Urinary bladder (tissue), 4 donors: ENCODE results near the gene SNRNP40. TPM values are rescaled to one million over a fixed set of nuclear protein-coding genes. Genes with fewer than 3 reads are reported as not detected.

Experiments
- DNase-seq: peaks from one replicate; pipeline ENCODE4 v3.0.0-alpha.2; 2015; ENCODE audit errors: extremely low spot score
- H3K27ac ChIP-seq: one replicate; pipeline ENCODE4 v1.5.1; 2013; ENCODE audit warnings: low read depth, mild to moderate bottlenecking, moderate library complexity
- H3K36me3 ChIP-seq: one replicate; pipeline ENCODE4 v1.6.1; 2013; ENCODE audit warnings: mild to moderate bottlenecking, moderate library complexity; ENCODE audit not compliant: insufficient read depth
- H3K4me1 ChIP-seq: one replicate; pipeline ENCODE4 v1.6.1; 2013; ENCODE audit warnings: mild to moderate bottlenecking, moderate library complexity; ENCODE audit not compliant: insufficient read depth
- H3K4me3 ChIP-seq: one replicate; pipeline ENCODE4 v1.5.1; 2013; ENCODE audit warnings: low read depth, low read length
- WGBS: extraction: QIAGEN DNeasy Blood & Tissue Kit; methylation state at CpG from one replicate; pipeline ENCODE4 v1.1.7; 2013; 5-methylcytosine and 5-hydroxymethylcytosine counted together
- polyA plus RNA-seq: library from polyadenylated mRNA; stranded (reverse); fragments of 200-250 nt; gene quantifications from one replicate; pipeline ENCODE4 v1.2.3, GENCODE V29; 2013
- total RNA-seq: library from RNA; depleted of rRNA; stranded (reverse); fragments of >200 nt; gene quantifications from one replicate; pipeline ENCODE4 v1.2.3, GENCODE V29; 2014
- donor health status: healthy with polysubstance abuse.
- donor health status: healthy.

Gene SNRNP40
- total and polyA plus RNA-seq, 2 donors: 28.7 to 88.4 TPM

DNA sequence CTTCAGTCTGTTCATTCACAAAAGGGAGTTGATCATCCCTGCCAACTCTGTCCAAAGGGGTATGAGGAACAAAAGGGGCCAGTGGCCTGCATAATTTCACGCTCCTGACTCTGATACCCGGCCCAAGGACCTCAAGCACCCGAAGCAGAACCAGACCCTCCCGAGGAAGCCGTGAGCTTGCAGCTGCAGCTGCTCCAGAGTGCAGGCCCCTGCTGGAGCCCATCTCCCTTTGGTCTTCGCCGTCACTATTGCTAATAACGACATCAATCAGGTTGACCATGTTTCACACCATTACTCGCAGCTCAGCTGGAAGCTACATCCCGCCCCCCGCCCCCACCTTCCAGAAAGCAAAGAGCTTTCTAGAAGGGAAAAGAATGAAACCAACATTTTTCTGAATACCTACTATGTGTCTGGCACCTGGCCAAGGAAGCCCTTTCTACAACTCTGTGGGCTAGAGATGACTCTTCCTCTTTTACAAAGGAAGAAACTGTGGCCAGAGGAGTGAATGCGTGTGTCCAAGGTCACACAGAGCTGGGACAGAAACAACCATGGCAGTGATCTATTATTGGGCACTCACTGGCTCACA lies 62.4 kb downstream of the SNRNP40 start:
- Histone ChIP-seq H3K36me3 (no peaks in the 10 kb centered on the region), H3K27ac (no peak overlapping the region), H3K4me3 (no peak overlapping the region), H3K4me1 (no peaks in the 10 kb centered on the region)
- DNase-seq: no peak
- 66% methylated on average over 12 of the region's 12 CpGs for WGBS

DNA sequence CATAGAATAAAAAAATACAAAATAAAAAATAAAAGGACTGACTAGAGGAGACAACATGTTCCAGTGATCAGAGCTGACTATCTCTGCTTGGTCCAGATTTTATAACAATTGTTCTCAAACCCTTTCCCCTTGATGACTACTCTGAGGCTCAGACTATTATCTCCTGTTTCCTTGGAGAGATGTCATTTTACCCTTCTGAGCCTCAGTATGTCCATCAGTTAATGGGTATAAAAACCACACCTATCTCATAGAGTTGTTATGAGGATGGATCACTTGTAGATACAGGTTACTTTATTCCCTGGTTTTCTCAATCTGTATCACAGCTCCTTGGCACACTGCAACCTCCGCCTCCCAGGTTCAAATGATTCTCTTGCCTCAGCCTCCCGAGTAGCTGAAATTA lies 63.9 kb downstream of the SNRNP40 start:
- H3K27ac ChIP-seq: no peak overlapping the region
- no peaks in the 10 kb centered on the region for H3K4me1 ChIP-seq
- H3K4me3 ChIP-seq: no peak overlapping the region
- no peak for DNase-seq
- 95% methylated on average over 2 of the region's 2 CpGs for WGBS
- H3K36me3 ChIP-seq: no peaks in the 10 kb centered on the region

DNA sequence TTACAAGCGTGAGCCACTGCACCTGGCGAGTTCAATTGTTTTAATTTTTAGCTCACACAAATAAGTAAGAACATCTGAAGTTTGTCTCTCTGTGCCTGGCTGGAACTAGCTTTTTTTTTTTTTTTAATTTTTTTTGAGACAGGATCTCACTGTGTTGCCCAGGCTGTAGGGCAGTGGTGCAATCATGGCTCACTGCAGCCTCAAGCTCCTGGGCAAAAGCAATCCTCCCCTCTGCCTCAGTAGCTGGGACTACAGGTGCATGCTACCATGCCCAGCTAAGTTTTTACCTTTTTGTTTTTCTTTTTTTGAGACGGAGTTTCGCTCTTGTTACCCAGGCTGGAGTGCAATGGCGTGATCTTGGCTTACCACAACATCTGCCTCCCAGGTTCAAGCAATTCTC lies 64.8 kb downstream of the SNRNP40 start:
- DNase-seq: no peak
- H3K4me3 ChIP-seq: no peak overlapping the region
- H3K36me3 ChIP-seq: no peaks in the 10 kb centered on the region
- 94% methylated on average over 5 of the region's 5 CpGs for WGBS
- H3K27ac ChIP-seq: no peak overlapping the region
- no peaks in the 10 kb centered on the region for H3K4me1 ChIP-seq

DNA sequence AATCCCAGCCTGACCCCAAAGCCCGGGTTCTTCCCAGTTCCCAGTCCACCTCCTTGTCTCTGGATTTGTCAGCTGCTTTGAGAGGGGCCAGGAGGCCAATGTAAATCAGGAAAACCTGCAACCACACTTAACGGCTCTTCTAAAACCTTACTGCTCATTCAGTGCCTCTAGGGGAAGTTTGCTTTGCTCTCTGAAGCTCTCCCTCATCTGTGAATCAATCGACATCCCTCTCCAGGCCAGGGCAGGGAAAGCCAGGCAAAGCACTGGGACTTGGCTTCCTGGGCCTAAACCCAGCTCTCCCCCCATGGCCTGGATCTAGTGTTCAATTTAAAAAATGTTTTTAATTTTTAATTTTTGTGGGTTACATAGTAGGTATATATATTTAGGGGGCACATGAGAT lies 66.2 kb downstream of the SNRNP40 start:
- Histone ChIP-seq H3K27ac (no peak overlapping the region), H3K4me3 (no peak overlapping the region), H3K36me3 (no peaks in the 10 kb centered on the region), H3K4me1 (no peaks in the 10 kb centered on the region)
- no peak for DNase-seq
- 55% methylated on average over 3 of the region's 3 CpGs for WGBS

DNA sequence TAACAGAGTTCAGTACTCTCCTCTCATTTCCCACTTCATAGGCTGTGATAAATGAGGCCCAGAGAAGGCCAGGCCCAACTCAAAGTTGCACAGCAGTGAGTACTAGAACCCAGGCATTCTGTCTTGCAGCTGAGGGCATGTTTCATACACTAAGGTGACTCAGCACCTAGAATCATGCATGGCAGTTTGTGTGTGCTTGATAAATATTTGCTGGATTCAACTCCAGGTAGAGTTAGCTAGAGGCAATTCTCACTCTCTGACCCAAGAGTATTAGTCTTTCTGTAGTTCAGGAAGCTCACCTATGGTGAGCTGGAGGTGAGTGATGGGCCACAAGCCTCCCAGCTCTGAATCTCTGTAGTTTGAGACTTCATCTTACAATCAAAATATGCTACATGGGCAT lies 67.6 kb downstream of the SNRNP40 start:
- H3K36me3 ChIP-seq: no peaks in the 10 kb centered on the region

DNA sequence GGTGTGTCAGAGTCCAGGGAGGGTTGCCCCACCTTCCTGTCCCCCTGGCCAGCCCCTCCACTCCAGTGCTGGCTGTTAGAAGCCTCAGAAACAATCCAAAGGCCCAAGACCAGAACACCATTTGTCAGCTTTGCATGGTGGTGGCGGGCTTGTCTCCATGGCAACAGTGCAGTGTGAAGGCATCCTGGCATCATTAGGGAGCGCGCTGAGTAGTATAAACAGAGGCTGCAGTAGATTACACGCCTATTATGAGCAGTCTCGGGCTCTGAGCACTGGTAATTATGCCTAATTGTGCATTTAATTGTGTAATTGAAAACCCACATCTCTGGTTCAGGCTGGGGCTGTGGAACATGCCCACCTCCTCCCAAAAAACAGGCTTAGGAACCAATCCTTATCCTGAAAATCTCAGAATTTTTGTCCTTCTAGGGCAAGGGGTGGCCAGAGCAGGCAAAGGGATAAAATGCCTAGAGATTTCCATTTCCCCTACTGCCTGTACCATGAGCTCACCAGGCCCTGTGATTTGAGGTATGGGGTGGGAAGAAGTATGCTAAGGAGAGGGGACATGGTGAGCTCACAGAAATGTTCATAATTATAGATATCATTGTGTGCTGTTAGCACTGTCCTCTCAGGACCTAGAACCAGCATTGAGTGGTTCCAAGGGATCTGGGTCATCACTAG lies 68.6 kb downstream of the SNRNP40 start:
- Histone ChIP-seq H3K4me1 (no peaks in the 10 kb centered on the region), H3K27ac (no peak overlapping the region), H3K4me3 (no peak overlapping the region), H3K36me3 (no peaks in the 10 kb centered on the region)
- 59% methylated on average over 5 of the region's 5 CpGs for WGBS
- no peak for DNase-seq

More for the DNA sequence above, 67.6 kb downstream of the SNRNP40 start:
- H3K4me3 ChIP-seq: no peak overlapping the region
- no peak for DNase-seq
- no peaks in the 10 kb centered on the region for H3K4me1 ChIP-seq
- H3K27ac ChIP-seq: no peak overlapping the region

DNA sequence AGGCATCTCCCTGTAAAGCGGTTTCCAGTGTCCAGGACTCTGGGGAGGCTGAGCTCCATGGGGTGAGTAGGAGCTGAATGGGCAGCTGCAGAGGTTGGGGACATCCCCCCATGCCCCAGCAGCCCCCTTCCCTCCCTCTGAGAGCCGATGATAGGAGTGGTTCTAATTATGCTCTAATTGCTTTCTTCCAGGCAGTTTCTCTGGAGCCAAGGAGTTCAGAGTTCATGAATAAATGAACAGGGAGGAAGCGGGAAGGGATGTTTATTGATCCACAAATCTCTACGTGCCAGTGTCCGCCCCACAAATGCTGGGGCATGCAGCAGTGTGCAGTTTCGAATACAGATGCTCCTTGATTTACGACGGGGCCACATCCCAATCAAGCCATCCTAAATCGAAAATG lies 72.5 kb downstream of the SNRNP40 start:
- 28% methylated on average over 9 of the region's 9 CpGs for WGBS
- Histone ChIP-seq H3K27ac (no peak overlapping the region), H3K4me3 (no peak overlapping the region), H3K36me3 (no peaks in the 10 kb centered on the region), H3K4me1 (no peaks in the 10 kb centered on the region)
- DNase-seq: no peak

DNA sequence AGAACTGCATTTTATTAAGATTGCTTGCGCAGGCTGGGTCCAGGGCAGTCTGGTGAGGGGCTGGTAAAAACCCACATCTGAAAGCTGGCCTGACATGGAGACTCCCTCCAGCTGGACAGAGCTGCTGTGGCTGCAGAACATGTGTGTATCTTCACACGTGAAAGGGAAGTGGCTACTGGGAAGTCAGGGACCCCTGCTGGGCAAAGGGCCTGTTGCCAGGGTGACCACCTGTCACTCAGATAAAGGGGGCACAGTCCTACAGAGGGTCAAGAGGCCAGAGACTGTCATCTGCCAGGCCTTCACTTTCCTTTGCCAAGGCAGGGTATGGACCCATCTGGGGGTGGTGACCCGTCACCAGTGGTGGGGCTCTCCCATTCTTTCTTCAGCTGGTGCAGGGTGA lies 74.4 kb downstream of the SNRNP40 start:
- Histone ChIP-seq H3K36me3 (no peaks in the 10 kb centered on the region), H3K4me1 (no peaks in the 10 kb centered on the region), H3K4me3 (no peak overlapping the region), H3K27ac (no peak overlapping the region)
- no peak for DNase-seq
- 73% methylated on average over 3 of the region's 3 CpGs for WGBS

DNA sequence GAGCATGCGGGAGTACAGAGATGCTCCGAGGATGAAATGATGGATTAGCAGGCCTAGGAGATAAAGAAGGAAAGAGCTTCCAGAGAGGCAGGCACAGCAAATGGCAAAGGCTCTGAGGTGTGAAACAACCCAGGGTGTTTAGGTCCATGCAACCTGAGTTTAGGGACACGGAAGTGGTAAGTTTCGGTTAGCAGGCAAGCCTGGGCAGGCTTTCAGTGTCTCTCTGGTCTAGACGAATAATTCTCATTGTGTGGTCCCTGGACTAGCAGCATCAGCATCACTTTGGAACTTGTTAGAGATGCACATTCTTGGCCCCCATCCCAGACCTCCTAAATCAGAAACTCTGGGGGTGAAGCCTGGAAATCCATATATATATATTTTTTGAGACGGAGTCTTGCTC lies 75.5 kb downstream of the SNRNP40 start:
- no peak overlapping the region for H3K27ac ChIP-seq
- WGBS: 79% methylated on average over 6 of the region's 6 CpGs
- H3K4me3 ChIP-seq: no peak overlapping the region
- H3K4me1 ChIP-seq: no peaks in the 10 kb centered on the region
- no peaks in the 10 kb centered on the region for H3K36me3 ChIP-seq
- DNase-seq: no peak

DNA sequence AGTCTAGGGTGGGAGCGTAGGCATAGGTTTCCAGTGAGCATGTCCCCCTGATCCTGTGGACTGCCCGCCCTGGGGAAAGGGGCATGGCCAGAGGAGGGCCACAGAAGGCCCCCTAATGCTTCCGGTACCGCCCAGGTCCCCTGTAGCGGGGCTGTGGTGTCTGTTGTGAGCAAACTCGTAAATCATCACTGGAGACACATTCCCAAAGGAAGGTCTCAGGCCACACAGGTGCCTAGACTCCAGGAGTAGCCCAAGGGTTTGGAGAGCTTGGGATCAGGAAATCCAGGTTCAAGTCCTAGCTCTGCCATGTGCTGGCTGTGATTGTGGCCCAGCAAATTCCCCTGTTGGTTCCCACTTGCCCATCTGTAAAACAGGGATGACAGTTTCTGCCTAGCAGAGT lies 77.1 kb downstream of the SNRNP40 start:
- no peaks in the 10 kb centered on the region for H3K4me1 ChIP-seq
- 93% methylated on average over 6 of the region's 6 CpGs for WGBS
- H3K27ac ChIP-seq: no peak overlapping the region
- H3K4me3 ChIP-seq: no peak overlapping the region
- H3K36me3 ChIP-seq: no peaks in the 10 kb centered on the region
- DNase-seq: no peak

DNA sequence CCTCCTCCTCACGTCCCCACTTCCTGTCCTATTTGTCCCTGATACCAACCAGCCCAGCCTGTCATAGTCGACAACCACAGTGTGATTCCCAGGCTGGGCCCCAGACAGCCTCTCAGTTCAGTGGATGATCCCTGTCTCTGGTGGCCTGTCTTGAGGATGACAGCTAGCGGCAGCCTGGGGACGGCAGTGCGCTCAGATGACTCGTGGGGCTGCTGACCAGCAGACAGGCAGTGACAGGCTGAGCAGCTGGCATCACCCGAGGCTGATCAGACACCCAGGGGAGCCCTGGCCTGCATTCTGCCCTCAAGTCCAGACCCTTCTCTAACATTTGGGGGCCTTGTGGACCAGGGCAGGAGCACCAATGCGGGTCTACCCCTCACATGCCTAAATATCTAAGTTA lies 77.9 kb downstream of the SNRNP40 start:
- Histone ChIP-seq H3K36me3 (no peaks in the 10 kb centered on the region), H3K27ac (no peak overlapping the region), H3K4me3 (no peak overlapping the region), H3K4me1 (no peaks in the 10 kb centered on the region)
- 80% methylated on average over 8 of the region's 8 CpGs for WGBS
- DNase-seq: no peak

DNA sequence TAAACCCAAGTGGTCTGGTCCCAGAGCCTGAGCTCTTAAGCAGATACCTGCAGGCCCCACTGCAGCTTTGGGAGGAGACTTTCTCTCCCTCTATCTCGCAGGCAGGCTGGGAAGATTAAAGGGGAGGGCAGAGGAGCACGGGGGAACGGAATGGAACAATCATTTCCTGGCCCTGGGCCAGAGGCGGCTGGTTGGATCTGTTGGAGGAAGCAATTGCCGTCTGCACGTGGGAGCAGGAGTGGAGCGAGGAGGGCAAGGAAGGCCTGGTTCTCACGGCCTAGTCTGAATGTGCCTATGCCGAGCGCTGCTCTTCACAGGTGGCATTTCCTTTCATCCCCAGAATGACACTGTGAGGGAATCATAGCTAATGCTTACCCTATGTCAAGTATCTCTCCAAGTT lies 80.6 kb downstream of the SNRNP40 start:
- no peak overlapping the region for H3K4me3 ChIP-seq
- no peaks in the 10 kb centered on the region for H3K36me3 ChIP-seq
- peak; percentile 51 for DNase-seq
- no peaks in the 10 kb centered on the region for H3K4me1 ChIP-seq
- no peak overlapping the region for H3K27ac ChIP-seq
- WGBS: 25% methylated on average over 10 of the region's 10 CpGs

DNA sequence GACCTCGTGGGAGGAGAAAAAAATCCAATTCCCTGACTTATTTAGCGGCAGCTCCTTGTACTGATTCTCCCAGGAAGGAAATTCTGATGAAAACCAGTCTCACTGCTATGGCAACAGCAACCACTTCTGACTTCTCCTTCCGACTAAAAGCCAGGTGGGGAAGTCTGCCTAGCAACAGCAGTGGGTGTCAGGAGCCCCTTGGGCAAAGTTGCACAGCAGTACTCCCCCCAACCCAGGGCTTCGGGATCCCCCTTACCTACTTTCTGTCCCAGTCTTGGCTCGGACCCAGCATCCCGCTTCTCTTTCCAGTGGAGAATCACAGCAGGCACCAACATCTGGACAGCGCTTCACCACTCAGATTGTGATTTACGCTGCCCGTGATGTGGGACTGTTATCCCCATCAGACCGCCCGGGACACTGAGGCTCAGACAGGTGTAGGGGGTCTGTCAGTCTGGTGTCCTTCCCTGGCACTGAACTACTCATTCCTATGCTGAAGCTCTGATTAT lies 81.5 kb downstream of the SNRNP40 start:
- no peak for DNase-seq
- Histone ChIP-seq H3K36me3 (no peaks in the 10 kb centered on the region), H3K4me1 (no peaks in the 10 kb centered on the region), H3K27ac (no peak overlapping the region), H3K4me3 (no peak overlapping the region)
- WGBS: 56% methylated on average over 11 of the region's 11 CpGs

DNA sequence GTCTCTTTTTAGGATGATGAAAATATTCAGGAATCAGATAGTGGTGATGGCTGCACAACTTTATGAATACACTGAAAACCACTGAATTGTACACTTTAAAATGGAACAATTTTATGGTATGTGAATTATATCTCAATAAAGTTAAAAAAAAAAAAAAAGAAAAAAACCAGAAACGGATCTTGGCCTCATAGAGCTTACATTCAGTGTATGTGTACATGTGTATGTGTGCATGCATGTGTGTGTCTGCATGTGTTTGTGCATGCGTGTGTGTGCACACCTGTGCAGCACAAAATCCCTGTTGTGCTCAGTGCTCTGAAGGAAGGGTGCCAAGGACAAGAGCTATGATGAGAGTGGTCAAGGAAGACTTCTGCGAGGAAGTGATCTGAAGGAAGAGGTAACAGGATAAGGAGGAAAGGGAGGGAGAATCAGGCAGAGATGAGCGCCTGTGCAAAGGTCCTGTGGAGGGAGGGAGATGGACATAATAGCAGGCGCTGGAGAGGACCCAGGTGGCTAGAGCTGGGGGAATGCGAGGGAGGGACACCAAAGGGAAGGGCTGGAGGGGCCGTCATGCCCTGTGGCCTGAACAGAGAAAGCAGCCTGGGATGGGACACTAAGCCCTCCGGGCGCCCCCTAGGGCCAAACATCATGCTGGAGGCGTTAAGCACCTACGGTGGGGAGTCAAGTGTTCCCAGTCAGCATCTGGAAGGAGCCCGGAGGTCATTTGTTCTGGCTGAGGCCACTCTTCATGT lies 82.1 kb downstream of the SNRNP40 start:
- 55% methylated on average over 12 of the region's 12 CpGs for WGBS

More for the DNA sequence above, 82.1 kb downstream of the SNRNP40 start:
- Histone ChIP-seq H3K4me1 (no peaks in the 10 kb centered on the region), H3K4me3 (no peak overlapping the region), H3K27ac (no peak overlapping the region), H3K36me3 (no peaks in the 10 kb centered on the region)
- DNase-seq: no peak
